NCI-H2029 treated with DMSO at 0.1 percent for 48 hours (cell line): ENCODE measurements around the gene HLA-A.
"Not testable (repeated sequence)": the region's sequence is repeated elsewhere in the genome, so short reads cannot be mapped to it uniquely, and the experiment has no call there.

ENCODE experiments used
- DNase-seq: peaks from one replicate; lab custom pipeline; 2025; lab: John Stamatoyannopoulos, UW

HLA-A gene

GRCh38 chr6:29963697-29964096 is 21.4 kb downstream of the HLA-A start:
- not testable (repeated sequence) for DNase-seq

- no peak for DNase-seq
Observed at GRCh38 chr6:29964518-29964886, 22.2 kb downstream of the HLA-A start.

- DNase-seq: peak; percentile 76
Observed at GRCh38 chr6:29964887-29965562, 22.7 kb downstream of the HLA-A start.

GRCh38 chr6:29965563-29965872 is 23.2 kb downstream of the HLA-A start:
- DNase-seq: no peak

- DNase-seq: peak; percentile 84
Observed at GRCh38 chr6:29965873-29966601, 23.7 kb downstream of the HLA-A start.

- DNase-seq: peak; percentile 46
Observed at GRCh38 chr6:29967379-29968010, 25.2 kb downstream of the HLA-A start.

- no peak for DNase-seq
Observed at GRCh38 chr6:29968130-29968529, 25.8 kb downstream of the HLA-A start.

- no peak for DNase-seq
Observed at GRCh38 chr6:29968905-29969304, 26.6 kb downstream of the HLA-A start.

GRCh38 chr6:29970711-29971110 is 28.4 kb downstream of the HLA-A start:
- no peak for DNase-seq

GRCh38 chr6:29974901-29975560 is 32.7 kb downstream of the HLA-A start:
- DNase-seq: no peak

GRCh38 chr6:29975561-29975907 is 33.2 kb downstream of the HLA-A start:
- DNase-seq: no peak

GRCh38 chr6:29976253-29976587 is 33.9 kb downstream of the HLA-A start:
- no peak for DNase-seq

- DNase-seq: peak; percentile 57
Observed at GRCh38 chr6:29976588-29977424, 34.5 kb downstream of the HLA-A start.

GRCh38 chr6:29977425-29977727 is 35.0 kb downstream of the HLA-A start:
- no peak for DNase-seq

- not testable (repeated sequence) for DNase-seq
Observed at GRCh38 chr6:29980013-29980412, 37.7 kb downstream of the HLA-A start.

- DNase-seq: no peak
Observed at GRCh38 chr6:29980511-29980910, 38.2 kb downstream of the HLA-A start.

GRCh38 chr6:29981211-29981812 is 39.0 kb downstream of the HLA-A start:
- DNase-seq: no peak

- no peak for DNase-seq
Observed at GRCh38 chr6:29982097-29982496, 39.8 kb downstream of the HLA-A start.

- DNase-seq: no peak
Observed at GRCh38 chr6:29984232-29984631, 41.9 kb downstream of the HLA-A start.

GRCh38 chr6:29984992-29985391 is 42.7 kb downstream of the HLA-A start:
- no peak for DNase-seq

GRCh38 chr6:29986179-29986781 is 43.9 kb downstream of the HLA-A start:
- no peak for DNase-seq

GRCh38 chr6:29989211-29989610 is 46.9 kb downstream of the HLA-A start:
- DNase-seq: no peak
